Prostate gland (tissue), 2 donors: ENCODE data around the gene IL36RN.

ENCODE experiments used
- CTCF ChIP-seq, 4 experiments: fragments of 200-600 bp in 2 of 4; fragments of 450-650 bp in 2 of 4; sonication (generic) in 2 of 4; IDR thresholded peaks; 1 replicate in 3 of 4; 2 replicates in 1 of 4; pipeline ENCODE4 v1.5.1; 2016 to 2019; ENCODE audit warnings: antibody characterized with exemption in 4 of 4, mild to moderate bottlenecking in 2 of 4, moderate library complexity in 2 of 4
- POLR2A ChIP-seq: fragments of 450-650 bp; IDR thresholded peaks from one replicate; pipeline ENCODE4 v1.6.1; 2016; ENCODE audit warnings: antibody characterized with exemption, mild to moderate bottlenecking
- POLR2AphosphoS5 ChIP-seq: sonication (generic); formaldehyde crosslinking; IDR thresholded peaks from one replicate; pipeline ENCODE4 v1.6.1; 2017; ENCODE audit warnings: antibody characterized with exemption

DNA sequence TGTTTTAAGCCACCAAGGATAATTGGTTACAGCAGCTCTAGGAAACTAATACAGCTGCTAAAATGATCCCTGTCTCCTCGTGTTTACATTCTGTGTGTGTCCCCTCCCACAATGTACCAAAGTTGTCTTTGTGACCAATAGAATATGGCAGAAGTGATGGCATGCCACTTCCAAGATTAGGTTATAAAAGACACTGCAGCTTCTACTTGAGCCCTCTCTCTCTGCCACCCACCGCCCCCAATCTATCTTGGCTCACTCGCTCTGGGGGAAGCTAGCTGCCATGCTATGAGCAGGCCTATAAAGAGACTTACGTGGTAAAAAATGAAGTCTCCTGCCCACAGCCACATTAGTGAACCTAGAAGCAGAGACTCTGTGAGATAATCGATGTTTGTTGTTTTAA lies 5.3 kb downstream of the IL36RN start:
- TF ChIP-seq CTCF (IDR thresholded peaks at IDR 0.05) (no peak), POLR2A (no peak), POLR2AphosphoS5 (no peak)
